K562 (cell line): ENCODE measurements around the gene AIRE. TPM values are rescaled to one million over a fixed set of nuclear protein-coding genes. Genes with fewer than 3 reads are reported as not detected.

Experiments
- ATAC-seq: fragments of 200-7000 bp; cut with Tn5 transposase; 3 replicates; pipeline ENCODE4 v1.9.1; 2020; ENCODE audit warnings: moderate library complexity
- BruUV-seq: library from RNA; stranded (reverse); fragments of 400-500 nt; replicated peaks from 2 replicates; lab custom pipeline; 2021; lab: Mats Ljungman, UMichigan
- CTCF ChIA-PET: fragments of 300-600 bp; formaldehyde crosslinking; extraction: SDS; loops from one replicate; lab custom pipeline; 2021; ENCODE audit warnings: low intra/inter-chr PET ratio; lab: Yijun Ruan, JAX
- POLR2A ChIA-PET: fragments of 300-600, 350-650 bp; sonication (Branson Sonifier 250); formaldehyde crosslinking; extraction: SDS; loops from one replicate; lab custom pipeline; 2021; ENCODE audit warnings: antibody characterized with exemption, inconsistent platforms; lab: Yijun Ruan, JAX
- DNase-seq, 4 experiments: peaks; one replicate each; pipeline versions ENCODE4 v3.0.0 to v3.0.0-alpha.2; 2011 to 2018; ENCODE audit warnings: low spot score in 3 of 4, mixed read lengths in 3 of 4; ENCODE audit errors: extremely low read depth in 1 of 4
- FAIRE-seq: peaks from 2 replicates; lab custom pipeline; 2011; peaks lifted over from hg19 to GRCh38; lab: Jason Lieb, UNC
- H2AFZ ChIP-seq: 2 replicates; pipeline ENCODE4 v1.6.0; 2011; ENCODE audit warnings: low read depth, low read length, control low read depth, inconsistent platforms
- H3K27ac ChIP-seq: fragments of 200-600 bp; 3 replicates; pipeline ENCODE4 v1.8.0; 2011; ENCODE audit warnings: low read depth, mild to moderate bottlenecking, control low read depth, inconsistent platforms, low read length, moderate library complexity, mixed read lengths; ENCODE audit errors: extremely low read depth
- H3K27me3 ChIP-seq, 2 experiments: fragments of 300-600 bp in 1 of 2; 2 replicates in 1 of 2; 3 replicates in 1 of 2; pipeline versions ENCODE4 v1.6.0 to v1.8.0; 2011; ENCODE audit warnings: inconsistent platforms in 2 of 2, low read length in 2 of 2, mild to moderate bottlenecking in 1 of 2, mixed read lengths in 1 of 2, moderate library complexity in 1 of 2; ENCODE audit not compliant: control insufficient read depth in 2 of 2, insufficient read depth in 2 of 2
- H3K36me3 ChIP-seq: fragments of 300-600 bp; 3 replicates; pipeline ENCODE4 v1.8.0; 2011; ENCODE audit warnings: mild to moderate bottlenecking, low read length, inconsistent platforms; ENCODE audit not compliant: control insufficient read depth, insufficient read depth
- H3K4me1 ChIP-seq, 2 experiments: fragments of 200-600 bp in 1 of 2; replicated peaks in 1 of 2; 2 replicates in 1 of 2; 3 replicates in 1 of 2; pipeline versions ENCODE4 v1.5.1 to v1.8.0; 2011; ENCODE audit warnings: inconsistent platforms in 2 of 2, low read length in 2 of 2, mild to moderate bottlenecking in 1 of 2, mixed read lengths in 1 of 2, moderate library complexity in 1 of 2; ENCODE audit not compliant: control insufficient read depth in 2 of 2, insufficient read depth in 2 of 2
- H3K4me2 ChIP-seq: 2 replicates; pipeline ENCODE4 v1.6.1; 2011; ENCODE audit warnings: low read length, control low read depth, inconsistent platforms, mixed read lengths; ENCODE audit not compliant: insufficient read depth
- H3K4me3 ChIP-seq: fragments of 200-600 bp; sonication (generic), shearing (Covaris generic); 2 replicates; pipeline ENCODE4 v1.5.1; 2016; ENCODE audit warnings: control low read depth, inconsistent platforms
- H3K79me2 ChIP-seq: fragments of 200-600 bp; 3 replicates; pipeline ENCODE4 v1.8.0; 2011; ENCODE audit warnings: low read length, inconsistent platforms; ENCODE audit not compliant: control insufficient read depth, insufficient read depth
- H3K9ac ChIP-seq, 2 experiments: 2 replicates each; pipeline versions ENCODE4 v1.6.0 to v1.6.1; 2011; ENCODE audit warnings: low read depth in 2 of 2, low read length in 2 of 2, control low read depth in 1 of 2, inconsistent platforms in 1 of 2, mild to moderate bottlenecking in 1 of 2, mixed read lengths in 1 of 2; ENCODE audit not compliant: insufficient read depth in 1 of 2
- H3K9me1 ChIP-seq: one replicate; pipeline ENCODE4 v1.6.0; 2011; ENCODE audit warnings: inconsistent platforms, mild to moderate bottlenecking, low read length, moderate library complexity; ENCODE audit not compliant: control insufficient read depth, insufficient read depth
- H3K9me3 ChIP-seq: replicated peaks from 2 replicates; pipeline ENCODE4 v1.5.1; 2011; ENCODE audit warnings: low read depth, low read length, inconsistent platforms; ENCODE audit not compliant: control insufficient read depth, insufficient read depth
- H4K20me1 ChIP-seq: replicated peaks from 2 replicates; pipeline ENCODE4 v1.6.1; 2011; ENCODE audit warnings: low read length, inconsistent platforms, mixed read lengths; ENCODE audit not compliant: control insufficient read depth, insufficient read depth
- POLR2G ChIP-seq: fragments of 200-400 bp; formaldehyde crosslinking; IDR thresholded peaks from 2 replicates; pipeline ENCODE4 v1.6.1; 2017; ENCODE audit warnings: low read depth, mild to moderate bottlenecking, antibody characterized with exemption, low read length, moderate library complexity
- TAF15 ChIP-seq: fragments of 200-400 bp; formaldehyde crosslinking; IDR thresholded peaks from 2 replicates; pipeline ENCODE4 v1.6.1; 2017; ENCODE audit warnings: mild to moderate bottlenecking, low read depth, low read length, moderate library complexity
- WGBS: fragments of 100-300 bp; shearing (Covaris generic); methylation state at CpG from one replicate; pipeline ENCODE4 v1.1.6; 2016; ENCODE audit warnings: low coverage, mixed read lengths; ENCODE audit not compliant: insufficient coverage; ENCODE audit errors: missing lambda C conversion rate; 5-methylcytosine and 5-hydroxymethylcytosine counted together
- in situ Hi-C: fragments of 300-500 bp; cut with MboI; formaldehyde crosslinking; loops from 4 replicates; pipeline ENCODE4 v1.15.0; 2018; ENCODE audit warnings: inconsistent platforms, mixed read lengths
- intact Hi-C: fragments of 100-400 bp; cut with micrococcal nuclease; formaldehyde crosslinking; loops from 2 replicates; pipeline ENCODE4 v1.14.2; 2022
- polyA plus RNA-seq, 8 experiments: library from polyadenylated mRNA; depleted of rRNA in 4 of 8; stranded (reverse) in 5 of 8; unstranded in 3 of 8; fragments of >200 nt; fragmentation: Nextera tagmentation in 2 of 8; fragmentation: Illumina TruSeq in 1 of 8; extraction: Ambion mirVana in 2 of 8; extraction: Trizol in 1 of 8; gene quantifications; 2 replicates each; pipeline versions ENCODE4 v1.2.1 to v1.2.3, GENCODE V29; 2011 to 2014; ENCODE audit warnings: inconsistent platforms in 1 of 8, missing spikeins in 1 of 8
- total RNA-seq, 7 experiments: library from RNA; depleted of rRNA in 6 of 7; stranded (reverse); fragments of >200 nt in 6 of 7; fragmentation: Illumina TruSeq in 2 of 7; extraction: Trizol in 2 of 7; gene quantifications; 2 replicates each; pipeline versions ENCODE4 v1.2.1 to v1.2.3, GENCODE V29; 2011 to 2021; ENCODE audit warnings: low replicate concordance in 1 of 7

AIRE gene
- total and polyA plus RNA-seq, 9 of the 15 experiments (the other 6 are each of a cell fraction or from before 2014, with no cell fraction given), result 0.01 TPM; not detected in 8

DNA sequence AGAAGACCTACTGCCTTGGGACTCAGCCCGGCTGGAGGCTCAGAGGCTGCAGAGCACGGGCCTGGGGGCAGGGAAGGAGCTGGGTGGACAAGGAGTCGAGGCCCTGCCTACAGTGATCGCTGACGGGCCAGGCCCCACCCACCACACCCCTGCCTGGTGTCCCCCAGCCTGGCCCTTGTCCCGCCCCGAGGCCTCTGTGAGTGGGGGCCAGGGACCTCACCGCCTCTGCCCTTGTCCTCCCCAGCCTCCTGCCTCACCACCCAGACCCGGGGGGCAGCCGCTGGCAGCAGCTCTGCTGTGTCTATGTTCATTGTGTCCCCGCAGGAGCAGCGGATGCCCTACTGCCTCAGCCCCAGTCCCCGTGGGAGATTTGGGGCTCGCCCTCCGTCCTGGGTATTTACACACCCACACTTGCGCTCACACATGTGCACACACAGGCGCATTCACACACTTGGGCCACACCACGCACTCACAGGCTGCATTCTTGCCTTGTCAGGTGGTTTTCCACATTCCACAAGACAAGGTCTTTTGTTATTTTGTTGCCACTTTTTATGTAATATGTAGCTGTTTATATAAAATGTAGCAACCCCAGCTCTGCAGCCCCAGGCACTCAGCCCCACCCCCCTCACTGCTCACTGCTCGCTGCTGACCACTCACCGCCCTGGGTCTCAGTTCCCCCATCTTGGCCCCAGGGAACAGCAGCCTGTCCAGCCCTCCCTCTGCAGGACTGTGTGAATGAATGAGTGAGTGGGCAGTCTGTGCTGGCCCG is 21.4 kb downstream of the AIRE start:
- no peak for DNase-seq
- peak overlapping the region in 1 of 2 experiments; percentile 74; a peak in 2 of 4 replicates for H3K9ac ChIP-seq
- H3K79me2 ChIP-seq, result peaks cover 29% of the 10 kb centered on the region
- peaks cover 4% of the 10 kb centered on the region for H3K9me1 ChIP-seq
- H4K20me1 ChIP-seq, result peaks cover 29% of the 10 kb centered on the region; the same call in 1 of the 2 replicates
- TF ChIP-seq POLR2G (0 out of 2 replicates have a peak, but pooled peaks have one; percentile 29), TAF15 (no peak)
- TF ChIP-seq, all 486 proteins: peak for 1
- no TSS peak for BruUV-seq
- no peak overlapping the region for H3K27ac ChIP-seq
- peaks cover 0 to 60% of the 10 kb centered on the region in 2 experiments; a peak in 4 of 5 replicates for H3K4me1 ChIP-seq
- ATAC-seq (no peak), FAIRE-seq (no peak)
- WGBS, result 94% methylated on average over 19 of the region's 21 CpGs
- intact Hi-C loops, result no loop called here
- H3K4me2 ChIP-seq, result no peak overlapping the region
- no peaks in the 10 kb centered on the region for H3K27me3 ChIP-seq
- H3K36me3 ChIP-seq, result peaks cover 59% of the 10 kb centered on the region; the same call in 2 of the 3 replicates
- POLR2A ChIA-PET, result no interaction called here
- in situ Hi-C loops, result no loop called here
- no peak overlapping the region for H2AFZ ChIP-seq
- H3K4me3 ChIP-seq, result no peak overlapping the region
- CTCF ChIA-PET, result interaction anchor here (0.6 kb wide), 1 partner anchor 31 kb away, joined by 3 read pairs; no protein-coding TSS in a partner anchor
- H3K9me3 ChIP-seq, result no peaks in the 10 kb centered on the region
